Naive thymus-derived CD4-positive, alpha-beta T cell (primary cell): Measurements from ENCODE around the gene TMEM132D. TPM values are rescaled to one million over a fixed set of nuclear protein-coding genes. Genes with fewer than 3 reads are reported as not detected.

Experiments
- ATAC-seq: fragments of 150-1000 bp; cut with Tn5 transposase; 2 replicates; pipeline ENCODE4 v1.10.0; 2021; ENCODE audit warnings: mild to moderate bottlenecking, moderate library complexity
- CTCF ChIA-PET: fragments of 350-600 bp; sonication (Branson Sonifier 250); formaldehyde crosslinking; loops from one replicate; lab custom pipeline; 2021; ENCODE audit warnings: antibody characterized with exemption; lab: Charles Lee
- POLR2A ChIA-PET: fragments of 350-600 bp; sonication (Branson Sonifier 250); formaldehyde crosslinking; loops from one replicate; lab custom pipeline; 2021; ENCODE audit warnings: antibody characterized with exemption, inconsistent platforms; lab: Charles Lee
- DNase-seq, 9 donors: peaks; one replicate each; pipeline versions ENCODE4 v3.0.0 to v3.0.0-alpha.2; 2020 to 2022; ENCODE audit warnings: mixed read lengths in 1 of 9
- H3K27ac ChIP-seq: one replicate; pipeline ENCODE4 v1.7.0; 2013; ENCODE audit warnings: mild to moderate bottlenecking, low read depth, low read length, moderate library complexity
- H3K27me3 ChIP-seq, 2 donors: one replicate each; pipeline ENCODE4 v1.7.0; 2013; ENCODE audit warnings: low read length in 2 of 2, mild to moderate bottlenecking in 2 of 2, moderate library complexity in 2 of 2; ENCODE audit not compliant: control insufficient read depth in 2 of 2, insufficient read depth in 2 of 2
- H3K36me3 ChIP-seq, 3 experiments: 1 replicate in 2 of 3; 2 replicates in 1 of 3; pipeline ENCODE4 v1.7.0; 2013; ENCODE audit warnings: low read length in 3 of 3, mild to moderate bottlenecking in 3 of 3, moderate library complexity in 1 of 3; ENCODE audit not compliant: insufficient read depth in 3 of 3, control insufficient read depth in 2 of 3
- H3K4me1 ChIP-seq, 2 donors: one replicate each; pipeline ENCODE4 v1.7.0; 2013; ENCODE audit warnings: low read length in 2 of 2, mild to moderate bottlenecking in 2 of 2, moderate library complexity in 1 of 2; ENCODE audit not compliant: control insufficient read depth in 2 of 2, insufficient read depth in 2 of 2
- H3K4me3 ChIP-seq: 2 replicates; pipeline ENCODE4 v1.7.0; 2013; ENCODE audit warnings: mild to moderate bottlenecking, low read length
- H3K9me3 ChIP-seq, 3 experiments: 1 replicate in 2 of 3; 2 replicates in 1 of 3; pipeline ENCODE4 v1.7.0; 2013; ENCODE audit warnings: low read length in 3 of 3; ENCODE audit not compliant: control insufficient read depth in 2 of 3
- H3K27ac Mint-ChIP-seq, 9 donors: one replicate each; pipeline ENCODE4 v1.8.0; 2020 to 2022; ENCODE audit warnings: mixed read lengths in 9 of 9, mild to moderate bottlenecking in 8 of 9, moderate library complexity in 5 of 9, inconsistent platforms in 2 of 9
- H3K27me3 Mint-ChIP-seq, 5 donors: one replicate each; pipeline ENCODE4 v1.8.0; 2021 to 2022; ENCODE audit warnings: mixed read lengths in 5 of 5, mild to moderate bottlenecking in 1 of 5
- H3K36me3 Mint-ChIP-seq, 5 donors: one replicate each; pipeline ENCODE4 v1.8.0; 2020 to 2022; ENCODE audit warnings: mixed read lengths in 5 of 5, mild to moderate bottlenecking in 3 of 5, inconsistent platforms in 1 of 5
- H3K4me1 Mint-ChIP-seq, 7 donors: one replicate each; pipeline ENCODE4 v1.8.0; 2020 to 2022; ENCODE audit warnings: mixed read lengths in 7 of 7, mild to moderate bottlenecking in 3 of 7, inconsistent platforms in 1 of 7
- H3K4me3 Mint-ChIP-seq, 10 donors: one replicate each; pipeline ENCODE4 v1.8.0; 2020 to 2022; ENCODE audit warnings: mild to moderate bottlenecking in 10 of 10, mixed read lengths in 10 of 10, moderate library complexity in 6 of 10, inconsistent platforms in 2 of 10
- H3K9me3 Mint-ChIP-seq, 11 donors: one replicate each; pipeline ENCODE4 v1.8.0; 2020 to 2022; ENCODE audit warnings: mixed read lengths in 11 of 11, mild to moderate bottlenecking in 4 of 11, inconsistent platforms in 1 of 11, moderate library complexity in 1 of 11
- intact Hi-C, 2 donors: fragments of 100-400 bp; cut with micrococcal nuclease; formaldehyde crosslinking; loops; one replicate each; pipeline ENCODE4 v1.15.1; 2023
- polyA plus RNA-seq, 2 donors: library from polyadenylated mRNA; unstranded; fragments of 300-500 nt; fragmentation: Illumina TruSeq; gene quantifications; one replicate each; pipeline ENCODE4 v1.2.3, GENCODE V29; 2021
- total RNA-seq, 6 experiments: library from RNA in 5 of 6; stranded (reverse) in 5 of 6; gene quantifications; 1 replicate in 5 of 6; 2 replicates in 1 of 6; pipeline ENCODE4 v1.2.3 and lab custom pipeline; 2021 to 2026

TMEM132D gene
- total and polyA plus RNA-seq, 7 experiments from 2014 or later = not detected

GRCh38 chr12:129811963-129812362, 91.9 kb downstream of the TMEM132D start:
- intact Hi-C loops = no loop called here
- H3K36me3 Mint-ChIP-seq = no peaks in the 10 kb centered on the region
- no peaks in the 10 kb centered on the region for H3K27me3 ChIP-seq
- ChIA-PET POLR2A (no interaction called here), CTCF (no interaction called here)
- no peak for DNase-seq
- H3K9me3 ChIP-seq = no peaks in the 10 kb centered on the region
- peaks cover 0 to 8% (median 4%) of the 10 kb centered on the region in 11 donors for H3K9me3 Mint-ChIP-seq
- no peaks in the 10 kb centered on the region for H3K27me3 Mint-ChIP-seq
- no peak overlapping the region for H3K4me3 ChIP-seq
- H3K27ac ChIP-seq = no peak overlapping the region
- no peaks in the 10 kb centered on the region for H3K4me1 Mint-ChIP-seq
- H3K36me3 ChIP-seq = no peaks in the 10 kb centered on the region
- no peak for ATAC-seq
- H3K4me3 Mint-ChIP-seq = no peak overlapping the region
- no peaks in the 10 kb centered on the region for H3K4me1 ChIP-seq
- no peak overlapping the region for H3K27ac Mint-ChIP-seq

GRCh38 chr12:129807136-129807535, 96.7 kb downstream of the TMEM132D start:
- no peaks in the 10 kb centered on the region for H3K27me3 ChIP-seq
- H3K4me3 ChIP-seq = no peak overlapping the region
- ChIA-PET POLR2A (no interaction called here), CTCF (no interaction called here)
- no peaks in the 10 kb centered on the region for H3K9me3 ChIP-seq
- intact Hi-C loops = no loop called here
- H3K27me3 Mint-ChIP-seq = no peaks in the 10 kb centered on the region
- no peak for DNase-seq
- no peaks in the 10 kb centered on the region for H3K4me1 Mint-ChIP-seq
- ATAC-seq = no peak
- peaks cover 0 to 6% (median 4%) of the 10 kb centered on the region in 11 donors for H3K9me3 Mint-ChIP-seq
- H3K36me3 ChIP-seq = no peaks in the 10 kb centered on the region
- no peak overlapping the region for H3K27ac Mint-ChIP-seq
- H3K27ac ChIP-seq = no peak overlapping the region
- H3K4me1 ChIP-seq = no peaks in the 10 kb centered on the region
- no peaks in the 10 kb centered on the region for H3K36me3 Mint-ChIP-seq
- H3K4me3 Mint-ChIP-seq = no peak overlapping the region

GRCh38 chr12:129791396-129791795, 112.4 kb downstream of the TMEM132D start:
- Mint-ChIP-seq H3K36me3 (no peaks in the 10 kb centered on the region), H3K4me3 (no peak overlapping the region), H3K27me3 (no peaks in the 10 kb centered on the region), H3K27ac (no peak overlapping the region), H3K4me1 (no peaks in the 10 kb centered on the region), H3K9me3 (peaks cover 0 to 10% (median 6%) of the 10 kb centered on the region in 11 donors)
- H3K36me3 ChIP-seq = no peaks in the 10 kb centered on the region
- CTCF ChIA-PET = no interaction called here
- no peaks in the 10 kb centered on the region for H3K4me1 ChIP-seq
- H3K9me3 ChIP-seq = no peaks in the 10 kb centered on the region
- intact Hi-C loops = no loop called here
- ATAC-seq = no peak
- no peak for DNase-seq
- no peak overlapping the region for H3K27ac ChIP-seq
- POLR2A ChIA-PET = no interaction called here
- H3K27me3 ChIP-seq = no peaks in the 10 kb centered on the region
- no peak overlapping the region for H3K4me3 ChIP-seq

- POLR2A ChIA-PET = no interaction called here
Observed at GRCh38 chr12:129790930-129791329, 112.9 kb downstream of the TMEM132D start.

GRCh38 chr12:129790331-129790730, 113.5 kb downstream of the TMEM132D start:
- Histone ChIP-seq H3K4me3 (no peak overlapping the region), H3K36me3 (no peaks in the 10 kb centered on the region), H3K27me3 (no peaks in the 10 kb centered on the region), H3K9me3 (no peaks in the 10 kb centered on the region), H3K4me1 (no peaks in the 10 kb centered on the region), H3K27ac (no peak overlapping the region)
- Mint-ChIP-seq H3K27me3 (no peaks in the 10 kb centered on the region), H3K9me3 (peaks cover 0 to 19% (median 7%) of the 10 kb centered on the region in 11 donors), H3K4me1 (no peaks in the 10 kb centered on the region), H3K4me3 (no peak overlapping the region), H3K36me3 (no peaks in the 10 kb centered on the region), H3K27ac (no peak overlapping the region)
- intact Hi-C loops = no loop called here
- ChIA-PET POLR2A (no interaction called here), CTCF (no interaction called here)
- ATAC-seq (no peak), DNase-seq (no peak)

More at GRCh38 chr12:129790930-129791329, 112.9 kb downstream of the TMEM132D start:
- H3K27ac Mint-ChIP-seq = no peak overlapping the region
- H3K36me3 ChIP-seq = no peaks in the 10 kb centered on the region
- H3K36me3 Mint-ChIP-seq = no peaks in the 10 kb centered on the region
- H3K27ac ChIP-seq = no peak overlapping the region
- no peaks in the 10 kb centered on the region for H3K4me1 Mint-ChIP-seq
- H3K27me3 Mint-ChIP-seq = no peaks in the 10 kb centered on the region
- peaks cover 0 to 15% (median 6%) of the 10 kb centered on the region in 11 donors for H3K9me3 Mint-ChIP-seq
- H3K27me3 ChIP-seq = no peaks in the 10 kb centered on the region
- no peak for ATAC-seq
- no peaks in the 10 kb centered on the region for H3K9me3 ChIP-seq
- CTCF ChIA-PET = no interaction called here
- H3K4me1 ChIP-seq = no peaks in the 10 kb centered on the region
- H3K4me3 Mint-ChIP-seq = no peak overlapping the region
- intact Hi-C loops = no loop called here
- no peak for DNase-seq
- no peak overlapping the region for H3K4me3 ChIP-seq

- intact Hi-C loops = no loop called here
- POLR2A ChIA-PET = no interaction called here
- H3K9me3 ChIP-seq = no peaks in the 10 kb centered on the region
- H3K36me3 ChIP-seq = no peaks in the 10 kb centered on the region
- no peak overlapping the region for H3K4me3 ChIP-seq
- Mint-ChIP-seq H3K4me3 (no peak overlapping the region), H3K36me3 (no peaks in the 10 kb centered on the region), H3K9me3 (peaks cover 0 to 19% (median 7%) of the 10 kb centered on the region in 11 donors), H3K27me3 (no peaks in the 10 kb centered on the region), H3K4me1 (no peaks in the 10 kb centered on the region), H3K27ac (no peak overlapping the region)
- CTCF ChIA-PET = no interaction called here
- no peaks in the 10 kb centered on the region for H3K27me3 ChIP-seq
- H3K4me1 ChIP-seq = no peaks in the 10 kb centered on the region
- DNase-seq = no peak
- ATAC-seq = no peak
- no peak overlapping the region for H3K27ac ChIP-seq
Observed at GRCh38 chr12:129789921-129790320, 113.9 kb downstream of the TMEM132D start.

GRCh38 chr12:129788506-129789084, 115.2 kb downstream of the TMEM132D start:
- CTCF ChIA-PET = no interaction called here
- POLR2A ChIA-PET = no interaction called here
- ATAC-seq = no peak

More at GRCh38 chr12:129788506-129789084, 115.2 kb downstream of the TMEM132D start:
- no peaks in the 10 kb centered on the region for H3K36me3 Mint-ChIP-seq
- H3K27me3 Mint-ChIP-seq = peaks cover 0 to 4% (median 0%) of the 10 kb centered on the region in 5 donors
- peaks cover 0 to 19% (median 7%) of the 10 kb centered on the region in 11 donors for H3K9me3 Mint-ChIP-seq
- H3K4me1 ChIP-seq = no peaks in the 10 kb centered on the region
- H3K27me3 ChIP-seq = no peaks in the 10 kb centered on the region
- H3K27ac ChIP-seq = no peak overlapping the region
- H3K27ac Mint-ChIP-seq = no peak overlapping the region
- no peak overlapping the region for H3K4me3 Mint-ChIP-seq
- DNase-seq = no peak
- intact Hi-C loops = no loop called here
- H3K36me3 ChIP-seq = no peaks in the 10 kb centered on the region
- no peak overlapping the region for H3K4me3 ChIP-seq
- no peaks in the 10 kb centered on the region for H3K4me1 Mint-ChIP-seq
- no peaks in the 10 kb centered on the region for H3K9me3 ChIP-seq
